GM19043 (cell line): ENCODE data around the gene BICC1.

Experiments
- ATAC-seq: cut with Tn5 transposase; IDR thresholded peaks from one replicate; pipeline ENCODE4 v1.9.1; 2021; ENCODE audit warnings: low read depth; ENCODE audit not compliant: unreplicated experiment

Gene BICC1

GRCh38 chr10:58556516-58557165 lies 44.0 kb downstream of the BICC1 start:
- no peak for ATAC-seq

- ATAC-seq = no peak
Observed at GRCh38 chr10:58557714-58558113, 45.0 kb downstream of the BICC1 start.

- no peak for ATAC-seq
Observed at GRCh38 chr10:58560068-58560467, 47.4 kb downstream of the BICC1 start.

GRCh38 chr10:58565271-58565670 lies 52.6 kb downstream of the BICC1 start:
- no peak for ATAC-seq

GRCh38 chr10:58567652-58568051 lies 55.0 kb downstream of the BICC1 start:
- no peak for ATAC-seq

GRCh38 chr10:58568428-58568935 lies 55.8 kb downstream of the BICC1 start:
- ATAC-seq = no peak

- no peak for ATAC-seq
Observed at GRCh38 chr10:58570307-58570723, 57.6 kb downstream of the BICC1 start.

GRCh38 chr10:58570979-58571378 lies 58.3 kb downstream of the BICC1 start:
- ATAC-seq = no peak

- ATAC-seq = no peak
Observed at GRCh38 chr10:58573144-58573543, 60.5 kb downstream of the BICC1 start.

GRCh38 chr10:58574058-58574457 lies 61.4 kb downstream of the BICC1 start:
- ATAC-seq = no peak

GRCh38 chr10:58575491-58575890 lies 62.8 kb downstream of the BICC1 start:
- ATAC-seq = no peak

GRCh38 chr10:58576751-58577436 lies 64.2 kb downstream of the BICC1 start:
- no peak for ATAC-seq

- no peak for ATAC-seq
Observed at GRCh38 chr10:58577437-58577777, 64.7 kb downstream of the BICC1 start.

GRCh38 chr10:58578366-58578765 lies 65.7 kb downstream of the BICC1 start:
- no peak for ATAC-seq

- ATAC-seq = no peak
Observed at GRCh38 chr10:58579011-58579655, 66.5 kb downstream of the BICC1 start.

- no peak for ATAC-seq
Observed at GRCh38 chr10:58582045-58582444, 69.4 kb downstream of the BICC1 start.

- no peak for ATAC-seq
Observed at GRCh38 chr10:58585435-58585834, 72.8 kb downstream of the BICC1 start.

- ATAC-seq = no peak
Observed at GRCh38 chr10:58586282-58587245, 73.9 kb downstream of the BICC1 start.

- no peak for ATAC-seq
Observed at GRCh38 chr10:58587676-58588075, 75.0 kb downstream of the BICC1 start.

- ATAC-seq = no peak
Observed at GRCh38 chr10:58588673-58589265, 76.1 kb downstream of the BICC1 start.
